ENCODE measurements around the gene AIM2.

DNA sequence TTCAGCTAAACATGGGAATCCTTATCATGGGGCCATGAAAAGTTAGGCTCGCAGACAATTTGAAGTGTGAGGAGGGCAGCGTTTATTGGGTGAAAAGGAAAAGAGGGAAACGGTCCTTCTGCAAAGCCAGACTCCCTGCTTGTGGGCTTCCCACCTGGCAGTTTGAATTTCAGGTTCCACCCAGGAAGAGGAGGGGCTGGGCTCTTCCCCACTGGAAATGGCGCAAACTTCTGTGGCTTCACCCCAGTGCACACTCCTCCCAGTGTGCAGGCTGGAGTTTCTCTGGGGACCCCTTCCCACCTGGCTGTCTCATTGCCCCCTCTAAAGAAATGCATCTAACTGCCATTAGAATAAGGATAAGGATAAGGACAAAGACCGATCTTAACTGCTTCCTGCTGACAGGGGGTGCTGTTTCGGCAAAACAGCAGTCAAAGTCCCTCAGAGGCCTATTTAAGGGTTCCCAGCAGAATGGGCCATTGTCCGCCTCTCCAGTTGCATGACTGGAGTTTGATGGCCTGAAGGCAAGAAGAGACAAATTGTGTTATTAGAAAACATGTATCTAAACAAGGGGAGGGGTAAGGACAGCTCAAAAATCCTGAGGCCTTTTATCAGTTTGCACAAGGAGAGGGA lies 20.4 kb downstream of the AIM2 start:
- TF ChIP-seq, protein P1, sequence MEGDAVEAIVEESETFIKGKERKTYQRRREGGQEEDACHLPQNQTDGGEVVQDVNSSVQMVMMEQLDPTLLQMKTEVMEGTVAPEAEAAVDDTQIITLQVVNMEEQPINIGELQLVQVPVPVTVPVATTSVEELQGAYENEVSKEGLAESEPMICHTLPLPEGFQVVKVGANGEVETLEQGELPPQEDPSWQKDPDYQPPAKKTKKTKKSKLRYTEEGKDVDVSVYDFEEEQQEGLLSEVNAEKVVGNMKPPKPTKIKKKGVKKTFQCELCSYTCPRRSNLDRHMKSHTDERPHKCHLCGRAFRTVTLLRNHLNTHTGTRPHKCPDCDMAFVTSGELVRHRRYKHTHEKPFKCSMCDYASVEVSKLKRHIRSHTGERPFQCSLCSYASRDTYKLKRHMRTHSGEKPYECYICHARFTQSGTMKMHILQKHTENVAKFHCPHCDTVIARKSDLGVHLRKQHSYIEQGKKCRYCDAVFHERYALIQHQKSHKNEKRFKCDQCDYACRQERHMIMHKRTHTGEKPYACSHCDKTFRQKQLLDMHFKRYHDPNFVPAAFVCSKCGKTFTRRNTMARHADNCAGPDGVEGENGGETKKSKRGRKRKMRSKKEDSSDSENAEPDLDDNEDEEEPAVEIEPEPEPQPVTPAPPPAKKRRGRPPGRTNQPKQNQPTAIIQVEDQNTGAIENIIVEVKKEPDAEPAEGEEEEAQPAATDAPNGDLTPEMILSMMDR (IDR thresholded peaks at IDR 0.05), result no peak
- TF ChIP-seq POLR2A (IDR thresholded peaks at IDR 0.05), result no peak
- TF ChIP-seq POLR2AphosphoS5 (IDR thresholded peaks at IDR 0.05), result no peak

Measured in prostate gland (tissue), 2 donors.